Measurements from ENCODE around the gene QKI.
A peak's percentile ranks its signal among the peaks of the same experiment; 100 is the strongest.

Gene QKI

GRCh38 chr6:163414117-163414945, at the start of gene QKI:
QKI (plus strand) TSS chr6:163414718; CDS start chr6:163415194, 476 bp downstream.
- no peak for TF ChIP-seq CTCF (IDR thresholded peaks at IDR 0.05)

GRCh38 chr6:163366288-163366687, 48.2 kb upstream of the QKI start:
- H3K36me3 ChIP-seq: no peaks in the 10 kb centered on the region
- no peaks in the 10 kb centered on the region for H3K4me1 ChIP-seq
- no peaks in the 10 kb centered on the region for H3K27me3 ChIP-seq
- no peaks in the 10 kb centered on the region for H3K9me3 ChIP-seq
- no peak for TF ChIP-seq CTCF (IDR thresholded peaks at IDR 0.05)
- intact Hi-C loops (cut with DNase I; ENCODE audit: low total_unique reads): no loop called here
- no peak for DNase-seq
- H3K4me3 ChIP-seq: no peak overlapping the region
- no peak overlapping the region for H3K27ac ChIP-seq

More at GRCh38 chr6:163414117-163414945, at the start of gene QKI:
- DNase-seq: peak; percentile 83 to 93
- no peaks in the 10 kb centered on the region for H3K9me3 ChIP-seq
- peak within 1 kb of the TSS; percentile 96 to 99 for H3K4me3 ChIP-seq
- peak within 1 kb of the TSS; percentile 97 to 100 for H3K27ac ChIP-seq
- no peaks in the 10 kb centered on the region for H3K36me3 ChIP-seq
- no peaks in the 10 kb centered on the region for H3K27me3 ChIP-seq
- intact Hi-C loops (cut with DNase I; ENCODE audit: low total_unique reads): no loop called here
- H3K4me1 ChIP-seq: peaks cover 0 to 31% (median 5%) of the 10 kb centered on the region in 4 donors

GRCh38 chr6:163367497-163368183, 46.9 kb upstream of the QKI start:
- no peak for DNase-seq
- Histone ChIP-seq H3K27ac (no peak overlapping the region), H3K4me1 (no peaks in the 10 kb centered on the region), H3K27me3 (no peaks in the 10 kb centered on the region), H3K4me3 (no peak overlapping the region), H3K36me3 (no peaks in the 10 kb centered on the region), H3K9me3 (no peaks in the 10 kb centered on the region)
- intact Hi-C loops (cut with DNase I; ENCODE audit: low total_unique reads): no loop called here
- no peak for TF ChIP-seq CTCF (IDR thresholded peaks at IDR 0.05)

DNA sequence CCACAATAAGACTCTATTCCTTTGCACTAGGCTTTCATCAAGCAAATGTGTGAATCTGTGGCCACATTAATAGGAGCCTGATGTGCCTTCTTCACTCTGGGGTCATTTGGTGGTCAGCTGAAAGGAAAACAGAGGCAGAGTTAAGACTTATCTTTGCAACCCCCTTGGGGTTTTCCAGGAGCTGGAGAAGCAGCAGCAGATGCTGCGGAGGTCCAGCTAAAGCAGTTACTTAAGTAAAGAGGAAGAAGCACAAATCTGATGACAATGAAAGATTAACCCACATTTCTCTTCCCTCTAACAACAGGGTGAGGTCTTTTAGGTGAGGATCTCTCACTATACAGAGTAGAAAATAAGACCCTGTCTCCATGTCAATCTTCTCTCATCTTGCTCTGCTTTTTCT, 45.4 kb upstream of the QKI start:
- Histone ChIP-seq H3K27me3 (no peaks in the 10 kb centered on the region), H3K27ac (no peak overlapping the region), H3K36me3 (no peaks in the 10 kb centered on the region), H3K4me1 (no peaks in the 10 kb centered on the region), H3K9me3 (no peaks in the 10 kb centered on the region), H3K4me3 (no peak overlapping the region)
- TF ChIP-seq CTCF (IDR thresholded peaks at IDR 0.05): no peak
- intact Hi-C loops (cut with DNase I; ENCODE audit: low total_unique reads): no loop called here
- DNase-seq: no peak

GRCh38 chr6:163369628-163370365, 44.7 kb upstream of the QKI start:
- no peaks in the 10 kb centered on the region for H3K27me3 ChIP-seq

More at GRCh38 chr6:163369628-163370365, 44.7 kb upstream of the QKI start:
- no peak for DNase-seq
- no peaks in the 10 kb centered on the region for H3K4me1 ChIP-seq
- no peak overlapping the region for H3K4me3 ChIP-seq
- H3K27ac ChIP-seq: no peak overlapping the region
- intact Hi-C loops (cut with DNase I; ENCODE audit: low total_unique reads): no loop called here
- no peak for TF ChIP-seq CTCF (IDR thresholded peaks at IDR 0.05)
- no peaks in the 10 kb centered on the region for H3K36me3 ChIP-seq
- H3K9me3 ChIP-seq: no peaks in the 10 kb centered on the region

Data from tibial artery (tissue), 4 donors.